ENCODE data around the gene AIFM3.
"Not testable (repeated sequence)": the region's sequence is repeated elsewhere in the genome, so short reads cannot be mapped to it uniquely, and the experiment has no call there.

Gene AIFM3

DNA sequence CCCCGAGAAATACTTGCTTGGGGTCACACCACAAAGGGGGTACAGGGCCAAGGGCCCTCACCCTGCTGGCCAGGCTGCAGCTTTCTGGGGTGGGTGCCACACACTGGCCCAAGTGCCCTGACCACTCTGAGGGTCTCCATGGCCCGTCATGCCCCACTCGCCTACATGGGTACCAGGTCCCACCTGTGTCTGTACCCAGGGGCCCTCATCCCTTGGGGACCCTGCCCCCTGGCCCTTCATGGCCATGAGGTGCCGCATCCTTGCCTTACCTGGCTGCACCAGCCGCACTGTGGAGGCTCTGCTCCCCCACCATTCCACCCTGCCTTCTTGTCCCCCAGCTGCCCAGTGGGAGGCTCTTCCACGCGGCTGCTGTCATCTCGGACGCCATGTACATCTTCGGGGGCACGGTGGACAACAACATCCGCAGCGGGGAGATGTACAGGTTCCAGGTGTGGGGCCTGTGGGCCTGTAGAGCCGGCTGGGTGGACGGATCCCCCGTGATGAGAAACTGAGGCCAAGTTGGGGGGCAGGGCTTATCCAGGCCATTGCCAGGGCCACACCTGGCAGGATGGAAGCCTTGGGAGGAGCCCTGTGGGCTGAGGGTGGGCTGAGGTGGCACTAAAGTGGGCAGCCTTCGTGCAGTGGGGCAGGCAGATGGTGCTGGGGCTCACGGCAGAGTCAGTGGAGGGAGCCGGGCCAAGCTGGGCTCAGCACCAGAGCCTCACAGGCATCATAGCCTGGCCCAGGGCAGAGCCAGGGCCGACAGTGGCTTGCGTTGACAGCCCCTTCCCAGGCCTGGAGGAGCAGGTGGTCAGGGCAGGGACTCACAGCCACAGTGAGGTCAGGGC is 25.6 kb downstream of the AIFM3 start:
- no peak for DNase-seq

GRCh38 chr22:20993304-20994127 is 26.5 kb downstream of the AIFM3 start:
- DNase-seq = no peak

DNA sequence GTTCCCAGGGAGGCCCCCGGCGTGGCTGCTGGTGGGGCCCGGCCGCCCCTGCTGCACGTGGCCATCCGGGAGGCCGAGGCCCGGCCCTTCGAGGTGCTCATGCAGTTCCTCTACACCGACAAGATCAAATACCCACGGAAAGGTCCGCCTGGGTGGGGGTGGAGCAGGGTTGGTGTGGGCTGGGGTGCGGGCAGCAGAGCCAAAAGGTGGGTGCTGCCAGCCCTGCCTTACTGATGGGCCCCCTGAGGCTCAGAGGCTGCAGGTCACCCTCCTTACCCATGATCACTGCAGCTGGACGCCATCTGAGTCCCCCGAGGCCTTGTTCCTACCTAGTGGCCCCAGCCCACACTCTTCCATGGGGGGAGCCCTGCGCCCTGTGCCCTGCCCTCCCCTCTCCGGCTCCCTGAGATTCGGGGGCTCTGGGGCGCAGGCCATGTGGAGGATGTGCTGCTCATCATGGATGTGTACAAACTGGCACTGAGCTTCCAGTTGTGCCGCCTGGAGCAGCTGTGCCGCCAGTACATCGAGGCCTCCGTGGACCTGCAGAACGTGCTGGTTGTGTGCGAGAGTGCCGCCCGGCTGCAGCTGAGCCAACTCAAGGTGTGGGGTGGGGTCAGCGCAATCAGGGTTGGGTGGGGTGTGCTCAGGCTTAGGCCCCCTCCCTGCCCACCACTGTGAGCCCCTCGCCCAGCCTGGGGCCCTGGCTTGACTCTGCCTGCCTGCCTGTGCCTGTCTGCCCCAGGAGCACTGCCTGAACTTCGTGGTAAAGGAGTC is 27.3 kb downstream of the AIFM3 start:
- no peak for DNase-seq

GRCh38 chr22:20994902-20995241 is 27.8 kb downstream of the AIFM3 start:
- DNase-seq = no peak

DNA sequence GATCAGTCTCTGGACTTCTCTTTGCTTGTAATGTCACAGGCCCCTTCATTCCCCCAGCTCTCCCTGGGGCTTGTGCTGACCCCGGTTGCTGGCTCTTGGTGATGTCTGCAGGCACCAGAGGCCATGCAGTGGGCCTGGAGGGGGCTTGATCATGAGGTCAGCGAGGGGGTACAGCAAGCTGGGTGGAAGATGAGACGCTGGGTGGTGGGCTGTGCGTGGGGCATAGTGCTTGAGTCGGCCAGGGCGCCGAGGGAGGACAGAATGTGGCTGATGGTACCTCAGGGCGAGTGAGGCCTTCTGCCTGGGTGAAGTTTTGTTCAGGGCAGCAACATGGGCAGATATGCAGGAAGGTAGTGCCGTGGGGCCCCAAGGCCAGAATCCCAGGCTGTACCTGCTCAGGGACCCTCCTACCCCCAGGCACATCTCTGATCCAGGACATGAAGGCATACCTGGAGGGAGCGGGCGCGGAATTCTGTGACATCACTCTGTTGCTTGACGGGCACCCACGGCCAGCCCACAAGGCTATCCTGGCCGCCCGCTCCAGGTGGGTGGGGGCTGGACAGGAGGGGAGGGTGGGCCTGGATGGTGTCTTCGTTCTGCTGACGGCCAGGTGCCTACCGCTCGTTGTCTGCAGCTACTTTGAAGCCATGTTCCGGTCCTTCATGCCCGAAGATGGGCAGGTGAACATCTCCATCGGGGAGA is 28.4 kb downstream of the AIFM3 start:
- DNase-seq = no peak

DNA sequence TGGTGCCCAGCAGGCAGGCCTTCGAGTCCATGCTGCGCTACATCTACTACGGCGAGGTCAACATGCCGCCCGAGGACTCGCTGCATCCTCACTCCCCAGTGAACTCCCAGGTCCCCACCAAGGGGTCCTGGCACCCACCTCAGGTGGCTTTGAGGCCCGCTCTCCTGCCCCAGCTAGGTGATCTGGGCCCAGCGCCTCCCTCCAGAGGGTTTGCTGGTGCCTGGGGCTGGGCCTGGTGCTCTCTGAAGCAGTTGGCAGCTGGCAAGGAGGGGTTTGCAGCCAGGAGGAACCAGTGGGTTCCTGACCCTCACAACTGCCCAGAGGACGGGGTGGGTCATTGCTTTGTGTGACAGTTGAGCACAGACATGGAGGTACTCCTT is 29.0 kb downstream of the AIFM3 start:
- DNase-seq = no peak

DNA sequence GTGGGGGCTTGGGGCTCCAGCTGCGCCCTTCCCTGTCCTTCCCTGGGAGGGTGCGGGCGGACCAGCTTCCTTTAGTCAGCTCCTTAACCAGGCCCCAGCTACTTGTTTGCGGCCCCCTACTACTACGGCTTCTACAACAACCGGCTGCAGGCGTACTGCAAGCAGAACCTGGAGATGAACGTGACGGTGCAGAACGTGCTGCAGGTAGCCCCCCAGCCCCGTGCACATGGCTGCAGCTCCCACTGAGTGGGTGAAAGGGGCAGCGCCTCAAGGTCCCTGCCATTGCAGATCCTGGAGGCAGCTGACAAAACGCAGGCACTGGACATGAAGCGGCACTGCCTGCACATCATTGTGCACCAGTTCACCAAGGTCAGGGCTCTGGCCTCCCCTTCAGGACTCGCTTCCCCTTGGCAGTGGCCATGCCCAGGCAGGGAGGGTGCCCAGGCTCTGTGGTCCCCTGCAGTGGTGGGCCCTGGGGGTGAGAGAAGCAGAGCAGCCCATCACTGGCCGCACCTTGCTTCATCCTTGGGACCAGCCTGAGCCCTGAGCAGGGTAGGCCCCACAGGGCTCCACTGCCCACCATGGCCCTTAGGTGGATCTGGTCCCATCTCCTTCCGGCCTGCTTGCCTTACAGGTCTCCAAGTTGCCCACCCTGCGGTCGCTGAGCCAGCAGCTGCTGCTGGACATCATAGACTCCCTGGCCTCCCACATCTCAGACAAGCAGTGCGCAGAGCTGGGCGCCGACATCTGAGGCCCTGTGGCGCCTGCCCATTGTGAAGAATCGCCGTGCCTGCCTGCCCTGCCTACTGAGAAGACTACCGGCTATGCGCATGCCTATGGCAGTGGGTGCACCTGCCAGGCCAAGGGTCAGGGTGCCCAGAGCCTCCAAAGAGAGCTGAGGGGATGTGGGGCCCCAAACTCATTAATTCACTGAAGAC is 29.8 kb downstream of the AIFM3 start:
- DNase-seq = no peak

GRCh38 chr22:20997536-20998257 is 30.6 kb downstream of the AIFM3 start:
- DNase-seq = no peak

DNA sequence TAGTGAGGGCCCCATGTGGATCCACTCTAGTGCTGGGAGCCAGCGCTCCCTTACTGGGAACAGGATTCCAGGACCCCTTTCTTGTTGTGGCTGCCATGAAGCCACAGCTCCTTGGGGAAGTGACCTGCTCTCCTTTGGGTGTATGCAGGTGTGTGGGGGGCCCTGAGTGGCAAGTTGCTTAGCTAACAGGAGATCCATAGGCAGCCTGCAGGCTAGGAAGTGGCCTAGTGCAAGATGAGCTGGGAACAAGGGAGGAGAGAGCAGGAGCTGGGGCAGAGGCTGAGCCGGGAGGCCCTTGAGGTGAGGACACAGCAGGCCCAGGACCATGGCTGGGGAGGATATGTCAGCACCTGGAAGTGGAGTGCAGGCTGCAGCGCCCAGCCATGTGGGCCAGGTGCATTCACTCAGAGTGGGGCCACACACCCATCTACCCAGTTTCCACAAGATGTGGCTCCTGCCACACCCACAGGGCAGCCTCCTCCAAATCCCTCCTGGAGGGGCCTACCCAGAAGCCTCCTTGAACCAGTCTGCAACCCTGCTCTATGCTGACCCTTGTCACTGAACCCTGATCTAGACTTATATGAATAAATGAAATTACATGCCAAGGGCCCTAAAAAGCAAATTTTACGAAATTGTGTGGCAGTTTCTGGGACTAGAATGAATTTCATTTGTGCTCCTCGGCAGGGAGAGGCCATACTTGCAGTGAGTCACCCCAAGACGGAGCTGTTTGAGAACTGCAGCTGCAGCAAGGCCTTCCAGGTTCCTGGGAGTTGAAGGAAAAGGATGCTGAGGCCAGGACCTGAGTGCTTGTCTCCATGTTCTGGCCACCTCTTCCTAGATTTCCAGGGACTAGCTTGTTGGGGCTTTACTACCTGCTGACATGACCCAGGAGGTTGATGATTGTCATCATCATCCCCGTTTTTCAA is 31.6 kb downstream of the AIFM3 start:
- no peak for DNase-seq

DNA sequence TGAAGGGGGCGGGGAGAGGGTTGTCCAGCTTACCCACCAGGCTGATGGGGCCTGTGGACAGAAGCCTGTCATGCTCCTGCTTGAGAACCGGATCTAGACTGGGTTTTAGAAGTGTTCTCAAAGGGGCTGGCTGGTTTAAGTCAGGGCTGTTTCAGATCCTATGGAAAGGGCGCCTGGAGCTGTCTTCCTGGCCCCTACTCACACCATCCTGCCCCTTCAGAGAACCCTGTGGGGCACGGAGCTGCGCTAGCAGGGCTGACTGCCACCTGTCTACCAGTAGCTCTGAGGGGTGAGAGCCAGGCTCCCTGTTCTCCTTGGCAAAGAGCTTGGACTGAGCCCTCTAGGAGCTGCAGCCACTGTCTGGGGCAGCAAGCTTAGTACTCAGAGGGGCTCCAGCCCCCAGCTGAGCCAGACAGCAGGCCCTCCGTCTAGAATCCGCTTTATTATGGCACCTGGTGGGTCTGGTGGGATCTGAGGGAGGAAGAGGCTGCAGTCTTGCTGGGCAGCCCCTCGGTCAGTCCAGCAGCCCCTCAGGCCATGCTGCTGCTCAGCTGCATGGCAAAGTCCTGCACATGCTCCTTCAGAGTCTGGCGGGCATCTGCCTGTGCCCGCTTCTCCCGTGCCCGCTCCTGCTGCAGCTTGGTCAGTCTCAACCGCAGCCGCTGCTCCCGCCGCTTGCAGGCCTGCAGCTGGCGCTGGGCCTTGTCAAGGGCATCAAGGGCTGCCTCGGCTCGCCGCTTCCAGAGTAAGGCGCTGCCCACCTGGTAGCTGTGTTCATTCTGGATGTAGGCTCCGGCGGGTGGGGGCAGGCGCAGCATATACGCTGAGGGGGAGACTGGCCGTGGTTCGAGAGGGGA is 32.5 kb downstream of the AIFM3 start:
- DNase-seq = no peak

DNA sequence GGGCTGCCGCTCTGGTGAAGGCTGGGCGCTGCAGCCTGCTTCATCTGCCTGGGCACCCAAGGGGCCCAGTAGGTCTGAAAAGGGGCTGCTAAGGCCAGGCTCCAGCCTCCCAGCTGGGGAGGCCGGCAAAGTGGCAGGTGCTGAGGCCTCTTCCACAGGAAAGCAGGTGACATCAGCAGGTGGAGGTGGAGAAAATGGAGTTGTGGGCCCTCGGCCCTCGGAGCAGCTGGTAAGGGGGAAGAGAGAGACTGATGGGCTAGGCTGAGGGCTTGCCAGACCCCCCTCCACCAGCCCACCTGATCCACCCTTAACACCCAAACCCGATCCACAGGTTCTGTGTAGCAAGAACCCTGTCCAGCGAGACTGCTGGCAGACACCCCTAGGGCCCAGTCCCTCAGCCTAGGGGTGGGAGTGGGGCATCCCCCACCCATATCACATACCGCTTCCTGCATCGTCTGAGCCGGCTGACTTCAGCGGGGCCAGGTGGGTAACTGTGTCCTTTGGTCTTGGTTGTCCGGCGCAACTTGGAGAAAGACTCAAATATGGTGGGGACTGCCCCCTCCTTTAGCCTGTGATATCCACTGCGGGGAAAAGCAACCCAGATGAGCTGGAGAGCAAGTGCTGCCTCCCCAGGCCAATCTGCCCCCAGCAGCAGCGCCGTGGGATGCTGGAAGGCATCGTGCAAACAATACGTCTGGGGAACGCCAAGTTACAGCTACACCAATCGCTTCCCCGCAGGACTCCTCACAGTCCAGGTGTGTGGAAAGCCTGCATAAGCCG is 33.3 kb downstream of the AIFM3 start:
- DNase-seq = no peak

DNA sequence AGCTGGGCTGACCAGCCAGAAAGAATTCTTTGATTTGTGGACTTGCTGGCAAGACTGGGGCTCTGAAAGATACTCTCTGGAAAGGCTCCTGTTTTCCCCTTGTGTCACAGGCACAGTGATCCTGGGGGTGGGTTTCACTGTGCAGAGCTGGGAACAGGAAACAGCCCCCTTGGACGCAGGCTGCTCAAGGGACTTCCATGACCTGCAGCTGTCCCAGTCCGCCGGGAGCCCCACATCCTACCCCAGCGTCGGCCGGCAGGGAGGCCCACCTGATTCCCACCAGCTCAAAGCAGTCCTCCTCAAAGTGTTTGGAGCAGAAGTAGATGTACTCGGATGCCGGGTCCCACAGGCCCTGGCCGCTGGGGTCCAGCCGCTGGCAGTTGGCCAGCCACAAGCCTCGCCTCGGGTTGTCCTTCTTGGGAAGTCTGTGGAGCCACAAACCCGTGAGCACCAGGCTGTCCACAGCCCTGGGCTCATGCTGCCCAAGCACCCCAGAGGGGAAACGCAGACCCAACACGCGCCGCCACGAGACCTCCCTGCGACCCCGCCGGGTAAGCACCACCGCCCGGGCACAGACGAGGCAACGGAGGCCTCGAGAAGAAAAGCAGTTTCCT is 34.0 kb downstream of the AIFM3 start:
- DNase-seq = no peak

GRCh38 chr22:21001601-21002325 is 34.7 kb downstream of the AIFM3 start, which contains the start of gene THAP7:
Gene THAP7, minus strand, starts transcription at chr22:21002118. Its CDS starts 207 bp downstream, at chr22:21001911.
- peak; percentile 86 for DNase-seq

- DNase-seq = no peak
Measured at GRCh38 chr22:21003782-21004181, 36.7 kb downstream of the AIFM3 start.

DNA sequence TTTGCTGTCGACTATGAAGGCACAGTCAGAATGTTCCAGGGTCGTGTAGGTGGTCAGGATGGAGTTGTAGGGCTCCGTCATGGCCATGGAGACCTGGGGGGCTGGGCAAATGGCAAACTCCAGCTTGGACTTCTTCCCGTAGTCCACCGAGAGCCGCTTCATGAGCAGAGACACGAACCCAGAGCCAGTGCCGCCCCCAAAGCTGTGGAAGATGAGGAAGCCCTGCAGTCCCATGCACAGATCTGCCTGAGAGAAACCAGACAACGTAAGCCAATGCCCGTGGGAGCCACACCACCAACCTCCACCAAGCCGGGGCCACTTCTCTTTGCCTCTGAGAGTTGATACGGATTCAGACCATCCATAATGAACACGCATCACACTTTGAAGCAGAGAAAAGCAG is 42.2 kb downstream of the AIFM3 start:
- DNase-seq = not testable (repeated sequence)

DNA sequence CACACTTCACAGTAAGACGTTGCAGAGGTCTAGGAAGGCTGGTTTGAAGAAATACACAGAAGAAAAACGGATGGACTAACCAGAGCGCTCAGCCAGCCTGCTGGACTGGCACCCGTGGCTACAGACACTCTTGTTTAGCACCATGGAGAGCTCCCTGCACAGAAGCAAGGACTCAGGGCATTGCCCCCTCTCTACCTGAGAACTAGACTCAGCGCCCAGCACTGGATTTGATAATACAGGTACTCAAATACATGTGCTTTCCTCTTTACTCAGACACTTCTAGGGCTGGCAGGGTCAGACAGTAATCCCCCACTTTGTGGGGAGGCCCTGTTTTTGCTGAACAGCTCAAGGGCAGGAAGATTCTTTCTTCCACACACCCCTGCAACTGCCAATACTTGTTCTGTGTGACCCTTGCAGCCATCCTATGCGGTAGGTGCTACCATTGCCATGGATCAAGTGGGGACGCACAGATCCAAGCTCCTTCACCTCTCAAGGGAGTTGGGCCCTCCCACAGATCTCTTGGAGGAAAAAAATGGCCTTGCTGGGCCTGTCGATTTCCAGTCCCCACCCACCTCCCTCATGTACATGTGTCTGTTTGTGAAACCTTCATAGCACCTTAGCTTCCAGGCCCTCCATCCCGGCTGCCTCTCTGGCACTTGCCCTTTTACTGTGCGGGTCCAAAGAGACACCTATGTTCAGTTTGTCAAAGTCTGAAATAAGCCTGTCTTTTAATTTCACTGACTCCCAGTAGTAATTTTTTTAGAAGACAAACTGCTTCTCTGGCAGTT is 42.8 kb downstream of the AIFM3 start:
- DNase-seq = no peak

Measured in NCI-H1694 (cell line).